H1 (cell line): Measurements from ENCODE around the gene PSD2. TPM values are rescaled to one million over a fixed set of nuclear protein-coding genes. Genes with fewer than 3 reads are reported as not detected.

ENCODE experiments used
- CTCF ChIA-PET: fragments of 300-600 bp; sonication (Branson Sonifier 250); formaldehyde crosslinking; loops from one replicate; lab custom pipeline; 2021; ENCODE audit not compliant: partially characterized antibody; lab: Charles Lee
- POLR2A ChIA-PET: fragments of 300-600 bp; sonication (Branson Sonifier 250); formaldehyde crosslinking; loops from one replicate; lab custom pipeline; 2021; ENCODE audit warnings: inconsistent platforms; ENCODE audit not compliant: partially characterized antibody; lab: Charles Lee
- DNase-seq, 2 experiments: peaks; one replicate each; pipeline versions ENCODE4 v3.0.0 to v3.0.0-alpha.2; 2010 to 2022; ENCODE audit warnings: low spot score in 2 of 2, low read depth in 1 of 2, mixed read lengths in 1 of 2
- FAIRE-seq: peaks from 2 replicates; lab custom pipeline; 2011; peaks lifted over from hg19 to GRCh38; lab: Jason Lieb, UNC
- H2AFZ ChIP-seq: 2 replicates; pipeline ENCODE4 v1.8.1; 2012; ENCODE audit warnings: low read length, inconsistent platforms
- H2AK5ac ChIP-seq: 2 replicates; pipeline ENCODE4 v1.6.1; 2013; ENCODE audit warnings: low read depth, low read length
- H2BK120ac ChIP-seq: replicated peaks from 2 replicates; pipeline ENCODE3; 2013; ENCODE audit warnings: low read depth, low read length, inconsistent platforms
- H2BK12ac ChIP-seq: 2 replicates; pipeline ENCODE4 v1.6.1; 2013; ENCODE audit warnings: low read depth, low read length
- H2BK15ac ChIP-seq: 2 replicates; pipeline ENCODE4 v1.6.1; 2013; ENCODE audit warnings: low read length
- H2BK20ac ChIP-seq: 2 replicates; pipeline ENCODE4 v1.6.1; 2013; ENCODE audit warnings: low read length
- H2BK5ac ChIP-seq: 2 replicates; pipeline ENCODE4 v1.6.1; 2013; ENCODE audit warnings: low read depth, low read length
- H3K14ac ChIP-seq: 2 replicates; pipeline ENCODE4 v1.6.1; 2013; ENCODE audit warnings: inconsistent platforms; ENCODE audit not compliant: insufficient read length
- H3K18ac ChIP-seq: 2 replicates; pipeline ENCODE4 v1.6.1; 2013; ENCODE audit warnings: low read length; ENCODE audit errors: extremely low read depth
- H3K23ac ChIP-seq: 2 replicates; pipeline ENCODE4 v1.6.1; 2013; ENCODE audit warnings: inconsistent platforms; ENCODE audit not compliant: insufficient read length
- H3K23me2 ChIP-seq: 2 replicates; pipeline ENCODE4 v1.6.1; 2013; ENCODE audit warnings: low read depth, low read length
- H3K27ac ChIP-seq: 2 replicates; pipeline ENCODE4 v1.6.1; 2011; ENCODE audit warnings: low read depth, low read length, inconsistent platforms
- H3K27me3 ChIP-seq, 4 experiments: replicated peaks in 1 of 4; 1 replicate in 1 of 4; 2 replicates in 3 of 4; pipeline versions ENCODE4 v1.6.1 to v1.8.1; 2011 to 2013; ENCODE audit warnings: low read length in 3 of 4, mild to moderate bottlenecking in 3 of 4, inconsistent platforms in 2 of 4, mixed read lengths in 2 of 4, moderate library complexity in 1 of 4; ENCODE audit not compliant: control insufficient read depth in 3 of 4, insufficient read depth in 3 of 4; ENCODE audit errors: extremely low read depth in 1 of 4
- H3K36me3 ChIP-seq, 4 experiments: 2 replicates each; pipeline versions ENCODE4 v1.6.1 to v1.8.1; 2011 to 2013; ENCODE audit warnings: mild to moderate bottlenecking in 4 of 4, low read length in 3 of 4, moderate library complexity in 2 of 4, control low read depth in 1 of 4, inconsistent platforms in 1 of 4; ENCODE audit not compliant: insufficient read depth in 4 of 4, control insufficient read depth in 2 of 4
- H3K4ac ChIP-seq: replicated peaks from 2 replicates; pipeline ENCODE3; 2013; ENCODE audit warnings: low read length, low read depth, mixed read lengths, inconsistent platforms; ENCODE audit not compliant: insufficient read length
- H3K4me1 ChIP-seq, 4 experiments: replicated peaks in 1 of 4; 1 replicate in 1 of 4; 2 replicates in 3 of 4; pipeline versions ENCODE4 v1.6.1 to v1.8.1; 2011 to 2013; ENCODE audit warnings: low read length in 3 of 4, inconsistent platforms in 2 of 4, mixed read lengths in 1 of 4; ENCODE audit not compliant: insufficient read depth in 4 of 4, control insufficient read depth in 3 of 4
- H3K4me2 ChIP-seq, 2 experiments: 2 replicates each; pipeline versions ENCODE4 v1.6.1 to v1.8.1; 2011 to 2013; ENCODE audit warnings: low read depth in 2 of 2, low read length in 2 of 2, control low read depth in 1 of 2, inconsistent platforms in 1 of 2, mild to moderate bottlenecking in 1 of 2; ENCODE audit not compliant: insufficient read depth in 1 of 2
- H3K4me3 ChIP-seq, 4 experiments: fragments of 200-600, 300-600 bp in 1 of 4; sonication (generic), shearing (Covaris generic), sonication (Bioruptor Twin) in 1 of 4; 2 replicates each; pipeline versions ENCODE4 v1.5.1 to v1.8.1; 2011 to 2016; ENCODE audit warnings: low read length in 4 of 4, low read depth in 3 of 4, control low read depth in 2 of 4, inconsistent platforms in 2 of 4, mild to moderate bottlenecking in 2 of 4, mixed read lengths in 1 of 4, moderate library complexity in 1 of 4; ENCODE audit not compliant: insufficient read depth in 2 of 4; ENCODE audit errors: extremely low read depth in 1 of 4
- H3K56ac ChIP-seq: replicated peaks from 2 replicates; pipeline ENCODE3; 2013; ENCODE audit warnings: low read depth, mild to moderate bottlenecking, mixed read lengths, low read length, inconsistent platforms; ENCODE audit not compliant: insufficient read length
- H3K79me1 ChIP-seq: 2 replicates; pipeline ENCODE4 v1.6.1; 2013; ENCODE audit warnings: low read depth, low read length, control low read depth
- H3K79me2 ChIP-seq, 2 experiments: 2 replicates each; pipeline versions ENCODE4 v1.6.1 to v1.8.1; 2012 to 2013; ENCODE audit warnings: low read length in 2 of 2, mild to moderate bottlenecking in 2 of 2, inconsistent platforms in 1 of 2; ENCODE audit not compliant: insufficient read depth in 2 of 2, control insufficient read depth in 1 of 2
- H3K9ac ChIP-seq, 4 experiments: replicated peaks in 1 of 4; 1 replicate in 1 of 4; 2 replicates in 3 of 4; pipeline versions ENCODE4 v1.6.1 to v1.8.1; 2011 to 2013; ENCODE audit warnings: low read depth in 3 of 4, low read length in 3 of 4, control low read depth in 2 of 4, mild to moderate bottlenecking in 2 of 4, moderate library complexity in 2 of 4, inconsistent platforms in 1 of 4; ENCODE audit errors: extremely low read depth in 1 of 4
- H3K9me3 ChIP-seq, 2 experiments: 2 replicates each; pipeline versions ENCODE4 v1.6.1 to v1.8.1; 2012 to 2013; ENCODE audit warnings: mild to moderate bottlenecking in 2 of 2, moderate library complexity in 2 of 2, control low read depth in 1 of 2, inconsistent platforms in 1 of 2, low read depth in 1 of 2, low read length in 1 of 2, mixed read lengths in 1 of 2; ENCODE audit not compliant: insufficient read depth in 2 of 2
- H4K20me1 ChIP-seq, 2 experiments: replicated peaks in 1 of 2; 2 replicates each; pipeline versions ENCODE3 to v1.8.1; 2011 to 2013; ENCODE audit warnings: inconsistent platforms in 2 of 2, low read length in 2 of 2, mild to moderate bottlenecking in 1 of 2; ENCODE audit not compliant: insufficient read depth in 2 of 2, control insufficient read depth in 1 of 2
- H4K5ac ChIP-seq: 2 replicates; pipeline ENCODE4 v1.6.1; 2013; ENCODE audit warnings: low read length, low read depth, mixed read lengths, inconsistent platforms; ENCODE audit not compliant: insufficient read length
- H4K8ac ChIP-seq: 2 replicates; pipeline ENCODE4 v1.8.0; 2013; ENCODE audit warnings: mild to moderate bottlenecking, moderate library complexity, low read length, inconsistent platforms; ENCODE audit not compliant: insufficient read depth; ENCODE audit errors: extremely low read depth
- H4K91ac ChIP-seq: replicated peaks from 2 replicates; pipeline ENCODE3; 2013; ENCODE audit warnings: low read length, mixed read lengths, inconsistent platforms; ENCODE audit not compliant: insufficient read length
- E2F6 ChIP-seq: IDR thresholded peaks from 2 replicates; pipeline ENCODE4 v1.6.1; 2012; ENCODE audit warnings: inconsistent platforms
- MAX ChIP-seq: IDR thresholded peaks from 2 replicates; pipeline ENCODE4 v1.6.1; 2012; ENCODE audit warnings: inconsistent platforms
- RFX5 ChIP-seq: IDR thresholded peaks from 2 replicates; pipeline ENCODE4 v1.6.1; 2011; ENCODE audit warnings: low read depth, low read length, improper control_type of control experiment, borderline replicate concordance
- WGBS, 2 experiments: shearing (Covaris generic) in 1 of 2; methylation state at CpG; one replicate each; pipeline versions ENCODE4 v1.1.6 to v1.1.7; 2013 to 2015; ENCODE audit warnings: low lambda C conversion rate in 2 of 2, mixed read lengths in 2 of 2, inconsistent platforms in 1 of 2, low coverage in 1 of 2, missing lambda C conversion rate in 1 of 2; ENCODE audit not compliant: insufficient replicate concordance in 2 of 2, insufficient coverage in 1 of 2, insufficient read length in 1 of 2; ENCODE audit errors: extremely low coverage in 1 of 2, missing lambda C conversion rate in 1 of 2; 5-methylcytosine and 5-hydroxymethylcytosine counted together
- polyA plus RNA-seq, 7 experiments: library from polyadenylated mRNA; depleted of rRNA in 3 of 7; stranded (reverse) in 5 of 7; unstranded in 2 of 7; fragments of >200 nt in 5 of 7; fragments of 200-250 nt in 2 of 7; gene quantifications; 1 replicate in 5 of 7; 2 replicates in 1 of 7; 4 replicates in 1 of 7; pipeline versions ENCODE4 v1.2.1 to v1.2.3, GENCODE V29; 2011 to 2013; ENCODE audit warnings: missing spikeins in 2 of 7, mixed read lengths in 2 of 7
- total RNA-seq: library from RNA; stranded (reverse); fragmentation: NEBNext Ultra II Directional; extraction: Animal tissue kit (Norgen Biotek cat#: 25700); gene quantifications from 2 replicates; pipeline ENCODE4 v1.2.1, GENCODE V29; 2021

PSD2 gene
- total and polyA plus RNA-seq, 2 of the 8 experiments (the other 6 are each of a cell fraction or from before 2014, with no cell fraction given) = 0.06 to 0.14 TPM

GRCh38 chr5:139798883-139799282 lies 3.3 kb downstream of the PSD2 start:
- Histone ChIP-seq H3K18ac (no peak overlapping the region), H3K4ac (no peak overlapping the region), H4K8ac (no peak overlapping the region), H2BK120ac (no peak overlapping the region), H3K4me3 (no peak overlapping the region), H2AK5ac (no peak overlapping the region), H4K20me1 (no peaks in the 10 kb centered on the region), H2BK15ac (no peak overlapping the region), H3K9ac (no peak overlapping the region), H3K79me1 (no peaks in the 10 kb centered on the region), H2BK12ac (no peak overlapping the region), H2BK20ac (no peak overlapping the region), H3K4me1 (peaks cover 2 to 7% (median 2%) of the 10 kb centered on the region in 4 experiments; a peak in 3 of 7 replicates)
- no peak for DNase-seq
- WGBS, 2 experiments = 71% methylated on average over 2 of the region's 2 CpGs; no CpG with 5 or more reads in 1 of the 2 experiments
- no peak for TF ChIP-seq E2F6
- TF ChIP-seq RFX5 = no peak
- TF ChIP-seq MAX = no peak
- TF ChIP-seq, all 59 proteins: peak for 0
- H3K23me2 ChIP-seq = peaks cover 7% of the 10 kb centered on the region; the same call in 1 of the 2 replicates
- H4K91ac ChIP-seq = no peak overlapping the region
- H3K79me2 ChIP-seq = no peaks in the 10 kb centered on the region
- H4K5ac ChIP-seq = no peak overlapping the region
- H3K23ac ChIP-seq = no peak overlapping the region
- H2AFZ ChIP-seq = no peak overlapping the region
- ChIA-PET POLR2A (interaction anchor here (1.0 to 1.2 kb wide), 2 partner anchors 8 to 88 kb away, joined by 3 read pairs; no protein-coding TSS in a partner anchor), CTCF (interaction anchor here (0.5 to 5.6 kb wide), 10 partner anchors 9 to 826 kb away, joined by 3 to 49 read pairs (median 10); no protein-coding TSS in a partner anchor)
- H3K9me3 ChIP-seq = no peaks in the 10 kb centered on the region
- no peak overlapping the region for H3K4me2 ChIP-seq
- no peak overlapping the region for H3K56ac ChIP-seq
- no peak overlapping the region for H3K27ac ChIP-seq
- H3K36me3 ChIP-seq = no peaks in the 10 kb centered on the region
- no peak overlapping the region for H2BK5ac ChIP-seq
- no peak for FAIRE-seq
- H3K27me3 ChIP-seq = peaks cover 33 to 55% (median 49%) of the 10 kb centered on the region in 4 experiments
- H3K14ac ChIP-seq = no peak overlapping the region
